Astrocyte of the hippocampus (primary cell): Measurements from ENCODE around the gene LYG2.
"Not testable (repeated sequence)": the region's sequence is repeated elsewhere in the genome, so short reads cannot be mapped to it uniquely, and the experiment has no call there.

Source experiments
- DNase-seq: peaks from one replicate; pipeline ENCODE4 v3.0.0; 2011; ENCODE audit warnings: low read depth, low spot score

The LYG2 gene, protein sequence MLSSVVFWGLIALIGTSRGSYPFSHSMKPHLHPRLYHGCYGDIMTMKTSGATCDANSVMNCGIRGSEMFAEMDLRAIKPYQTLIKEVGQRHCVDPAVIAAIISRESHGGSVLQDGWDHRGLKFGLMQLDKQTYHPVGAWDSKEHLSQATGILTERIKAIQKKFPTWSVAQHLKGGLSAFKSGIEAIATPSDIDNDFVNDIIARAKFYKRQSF

GRCh38 chr2:99255491-99256318, at the start of gene LYG2:
Gene LYG2 (minus strand): TSS chr2:99255666. CDS start chr2:99254260, 1,406 bp downstream.
- no peak for DNase-seq

- DNase-seq, result not testable (repeated sequence)
Measured at GRCh38 chr2:99301097-99301496, 45.6 kb upstream of the LYG2 start, which contains the start of gene LYG1. Gene LYG1 (minus strand): TSS chr2:99301197. CDS start chr2:99295670, 5,527 bp downstream.

GRCh38 chr2:99299580-99299979, 44.1 kb upstream of the LYG2 start:
- no peak for DNase-seq

GRCh38 chr2:99297994-99298393, 42.5 kb upstream of the LYG2 start:
- DNase-seq, result no peak

GRCh38 chr2:99285526-99285925, 30.1 kb upstream of the LYG2 start:
- DNase-seq, result no peak

- no peak for DNase-seq
Measured at GRCh38 chr2:99279969-99280695, 24.7 kb upstream of the LYG2 start.

- peak; percentile 84 for DNase-seq
Measured at GRCh38 chr2:99278793-99279291, 23.4 kb upstream of the LYG2 start.

- DNase-seq, result not testable (repeated sequence)
Measured at GRCh38 chr2:99278195-99278765, 22.8 kb upstream of the LYG2 start.

GRCh38 chr2:99275882-99276281, 20.4 kb upstream of the LYG2 start:
- DNase-seq, result peak; percentile 11

DNA sequence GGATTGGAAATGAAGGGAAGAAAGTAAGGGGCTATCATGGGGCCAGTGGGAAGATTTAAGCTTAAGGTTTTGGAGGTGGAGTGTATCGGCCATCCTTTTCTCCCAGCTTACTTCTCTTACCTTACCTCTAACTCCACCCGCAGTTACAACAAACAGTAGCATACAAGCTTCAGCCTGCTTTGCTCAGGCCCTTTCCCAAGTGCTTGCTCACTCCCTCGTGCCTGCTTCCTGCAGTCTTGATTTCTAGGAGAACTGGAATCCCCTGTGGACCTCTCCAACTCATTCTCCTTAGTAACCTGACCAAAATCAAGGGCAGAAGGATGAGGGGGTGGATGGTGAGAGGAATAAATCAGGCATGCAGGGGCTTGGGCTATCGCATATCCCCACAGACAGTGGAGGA, 5.8 kb upstream of the LYG2 start:
- DNase-seq, result no peak

DNA sequence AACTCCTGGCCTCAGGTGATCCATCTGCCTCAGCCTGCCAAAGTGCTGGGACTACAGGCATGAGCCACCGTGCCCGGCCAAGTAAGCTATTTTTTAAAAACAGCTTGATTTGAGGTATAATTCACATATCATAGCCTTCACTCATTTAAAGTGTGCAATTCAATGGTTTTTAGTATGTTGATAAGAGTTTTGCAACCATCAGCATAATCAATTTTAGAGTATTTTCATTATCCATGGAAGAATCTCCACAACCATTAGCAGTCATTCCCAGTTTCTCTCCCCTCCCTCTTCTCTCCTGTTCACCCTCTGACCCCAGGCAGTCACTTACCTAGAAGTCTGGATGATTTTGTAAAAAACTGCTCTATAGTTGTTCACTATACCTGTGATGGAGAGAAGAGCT, 4.7 kb upstream of the LYG2 start:
- DNase-seq, result no peak

GRCh38 chr2:99259465-99259864, 4.0 kb upstream of the LYG2 start:
- no peak for DNase-seq

DNA sequence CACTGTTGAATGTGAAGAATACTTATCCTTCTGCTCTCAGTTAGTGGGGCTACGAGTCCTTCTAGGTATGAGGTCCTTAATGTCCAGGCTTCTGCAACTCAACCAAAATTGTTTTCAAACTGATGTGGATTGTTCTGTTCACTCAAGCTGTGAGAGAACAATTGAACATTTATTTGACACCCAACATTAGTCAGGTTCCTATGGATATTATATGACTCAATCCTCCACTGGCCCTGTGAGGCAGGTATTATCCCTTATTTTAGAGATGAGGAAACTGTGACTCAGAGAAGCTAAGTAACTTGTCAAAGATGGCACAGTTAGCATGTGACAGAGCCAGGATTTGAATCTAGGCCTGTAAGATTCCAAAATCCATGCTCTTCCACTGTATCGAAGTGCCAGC, 1.2 kb upstream of the LYG2 start:
- no peak for DNase-seq

DNA sequence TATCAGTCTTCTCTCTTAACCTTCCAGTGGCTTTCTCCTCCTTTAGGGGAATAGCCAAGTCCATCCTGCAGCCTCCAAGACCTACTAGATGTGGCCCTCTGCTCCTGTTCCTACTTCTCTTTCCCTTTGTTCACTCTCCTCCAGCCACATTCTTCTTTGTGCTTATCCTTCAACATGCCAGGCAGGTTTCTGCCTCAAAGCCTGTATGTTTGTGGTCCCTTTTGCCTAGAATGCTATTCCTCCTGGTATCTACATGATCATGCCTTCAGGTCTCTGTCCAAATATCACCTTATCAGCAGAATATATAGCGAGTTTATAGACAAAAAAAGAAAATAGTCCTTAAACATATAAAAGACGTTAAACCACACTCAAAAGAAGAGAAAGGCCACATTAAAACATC, 5.5 kb downstream of the LYG2 start:
- no peak for DNase-seq

DNA sequence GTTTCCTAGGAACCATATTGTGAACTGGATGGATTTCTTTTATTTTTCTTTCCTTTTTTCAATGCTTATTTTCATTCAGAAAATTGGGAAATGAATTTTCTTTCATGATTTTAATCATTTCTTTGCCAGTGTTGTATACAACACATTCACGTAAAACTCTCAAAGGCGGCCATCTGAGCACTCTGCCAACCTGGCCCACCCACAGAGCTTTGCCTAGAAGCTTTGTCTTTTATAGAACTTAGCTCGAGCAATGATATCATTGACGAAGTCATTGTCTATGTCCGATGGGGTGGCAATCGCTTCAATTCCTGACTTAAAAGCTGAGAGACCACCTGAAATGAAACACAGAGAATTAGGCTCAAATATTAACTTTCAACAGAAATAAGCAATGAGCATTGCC, 13.3 kb downstream of the LYG2 start:
- no peak for DNase-seq

DNA sequence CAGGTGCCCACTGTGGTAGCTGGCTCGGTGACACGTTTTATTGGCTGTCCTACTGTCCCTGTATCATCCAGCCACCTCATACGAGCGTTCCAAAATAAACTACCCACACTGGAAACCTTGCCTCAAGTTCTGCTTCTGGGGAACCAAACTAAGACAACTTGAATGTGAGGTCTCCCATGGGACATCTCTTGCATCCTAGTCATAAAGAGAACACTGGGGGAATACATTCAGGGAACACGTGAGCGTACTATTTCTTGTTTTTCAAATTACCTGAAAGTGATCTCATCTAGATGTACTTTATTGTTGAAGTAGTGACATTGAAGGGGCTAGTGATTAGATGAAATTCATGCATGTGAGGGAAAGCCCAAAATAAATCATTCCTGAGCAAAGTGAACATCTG, 15.0 kb downstream of the LYG2 start:
- DNase-seq, result no peak

DNA sequence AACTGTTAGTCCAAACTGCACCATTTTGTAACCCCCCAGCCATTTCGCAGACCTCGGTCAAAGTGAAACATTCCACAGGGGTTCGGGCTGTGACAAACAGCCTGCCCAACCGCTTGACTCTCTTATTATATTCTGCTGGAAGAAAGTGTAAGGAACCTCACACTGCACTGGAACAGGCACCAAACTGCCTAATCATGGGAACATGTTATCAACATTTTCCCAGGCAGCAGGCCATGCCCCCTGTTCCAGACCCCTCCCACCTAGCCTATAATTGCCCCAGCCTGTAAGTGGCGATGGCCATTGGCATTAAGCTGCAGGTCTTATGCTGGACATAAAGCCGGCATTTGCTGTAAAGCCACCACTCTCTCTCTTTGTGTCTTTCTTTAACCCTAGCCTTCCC, 16.9 kb downstream of the LYG2 start:
- no peak for DNase-seq

DNA sequence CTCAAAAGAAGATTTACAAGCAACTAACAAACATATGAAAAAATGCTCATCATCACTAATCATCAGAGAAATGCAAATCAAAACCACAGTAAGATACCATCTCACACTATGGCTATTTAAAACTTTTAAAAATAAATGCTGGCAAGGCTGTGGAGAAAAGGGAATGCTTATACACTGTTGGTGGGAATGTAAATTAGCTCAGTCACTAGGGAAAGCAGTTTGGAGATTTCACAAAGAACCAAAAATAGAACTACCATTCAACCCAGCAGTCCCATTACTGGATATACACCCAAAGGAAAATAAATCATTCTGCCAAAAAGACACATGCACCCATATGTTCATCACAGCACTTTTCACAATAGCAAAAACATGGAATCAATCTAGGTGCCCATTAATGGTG, 22.3 kb downstream of the LYG2 start:
- DNase-seq, result not testable (repeated sequence)

DNA sequence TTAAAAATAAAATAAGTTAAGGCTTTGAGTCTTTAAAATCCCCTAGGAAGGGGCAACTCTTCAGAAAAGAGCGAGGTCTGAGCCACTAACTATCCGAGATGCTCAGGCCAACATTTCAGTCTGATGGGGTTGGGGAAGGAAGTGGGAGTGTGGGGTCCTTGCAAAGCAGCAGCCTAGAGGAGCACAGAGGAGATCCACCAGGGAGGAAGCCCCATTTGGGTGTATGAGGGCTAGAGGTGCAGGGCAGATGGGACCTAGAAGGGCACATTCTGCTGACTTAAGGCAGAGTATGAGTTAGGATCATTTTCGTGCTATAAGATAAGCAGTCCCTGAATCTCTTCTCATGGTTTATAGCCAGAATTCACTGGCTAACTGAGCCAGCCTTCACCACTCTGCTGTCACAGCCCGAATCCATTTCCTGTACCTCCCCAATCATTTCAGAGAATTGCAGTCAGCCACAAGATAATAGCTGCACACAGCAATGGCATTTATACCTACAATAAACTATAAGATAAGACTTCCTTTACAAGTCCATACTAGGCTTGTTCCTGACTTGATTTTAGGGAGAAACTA, 37.5 kb downstream of the LYG2 start:
- no peak for DNase-seq

GRCh38 chr2:99216096-99216495, 39.4 kb downstream of the LYG2 start:
- DNase-seq, result no peak

DNA sequence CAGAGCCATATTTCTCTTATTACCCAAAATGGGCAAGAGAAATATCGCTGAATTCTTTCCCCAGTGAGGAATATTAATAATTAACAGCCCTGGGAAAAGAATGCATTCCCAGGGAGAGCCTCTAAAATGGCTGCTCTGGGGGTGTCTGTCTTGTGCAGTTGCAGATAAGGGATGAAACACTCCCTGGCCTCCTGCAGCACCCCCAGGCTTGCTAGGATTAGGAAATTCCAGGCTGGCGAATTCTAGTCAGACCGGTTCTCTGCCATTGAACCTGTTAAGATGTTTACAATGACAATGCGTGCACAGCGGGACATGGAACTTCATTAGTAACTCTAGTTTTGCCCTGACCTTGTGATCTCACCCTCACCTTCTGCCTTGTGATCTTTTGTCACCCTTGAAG, 50.0 kb downstream of the LYG2 start:
- DNase-seq, result no peak
